ENCODE data around the gene OR2J1. TPM values are rescaled to one million over a fixed set of nuclear protein-coding genes. Genes with fewer than 3 reads are reported as not detected.

Gene OR2J1
- total RNA-seq, 2 donors from 2014 or later: not detected

- no peaks in the 10 kb centered on the region for H3K36me3 ChIP-seq (ENCODE audit: control insufficient read depth, insufficient read depth, low read length)
- no peak overlapping the region for H3K27ac Mint-ChIP-seq
These were observed 38.4 kb downstream of the OR2J1 start for GRCh38 chr6:29137724-29138123.

GRCh38 chr6:29141606-29142005 lies 42.3 kb downstream of the OR2J1 start:
- Mint-ChIP-seq H3K27me3 (ENCODE audit: insufficient read depth) (no peaks in the 10 kb centered on the region), H3K4me1 (no peaks in the 10 kb centered on the region), H3K4me3 (no peak overlapping the region), H3K36me3 (ENCODE audit: low read depth) (no peaks in the 10 kb centered on the region), H3K9me3 (peaks cover 21% of the 10 kb centered on the region), H3K27ac (no peak overlapping the region)
- no peak overlapping the region for H3K27ac ChIP-seq (ENCODE audit: low read depth, low read length)
- peaks cover 21% of the 10 kb centered on the region for H3K9me3 ChIP-seq (ENCODE audit: control insufficient read depth, low read length)
- H3K36me3 ChIP-seq (ENCODE audit: control insufficient read depth, insufficient read depth, low read length): no peaks in the 10 kb centered on the region
- H3K27me3 ChIP-seq (ENCODE audit: control insufficient read depth, insufficient read depth, low read length, poor library complexity, severe bottlenecking): no peaks in the 10 kb centered on the region
- no peaks in the 10 kb centered on the region for H3K4me1 ChIP-seq (ENCODE audit: control insufficient read depth, insufficient read depth, low read length)
- no peak for DNase-seq
- 100% methylated on average over 1 of the region's 1 CpG; no CpG with 5 or more reads in 1 of the 2 experiments for WGBS, 2 experiments (ENCODE audit: insufficient coverage in 1 of 2, insufficient read length in 1 of 2)
- no peak overlapping the region for H3K4me3 ChIP-seq (ENCODE audit: low read length)
- no peak overlapping the region for H3K9ac ChIP-seq (ENCODE audit: extremely low read depth, low read length, poor library complexity, severe bottlenecking)
- no peak for TF ChIP-seq CTCF (conservative IDR thresholded peaks at IDR 0.05)

More at GRCh38 chr6:29137724-29138123, 38.4 kb downstream of the OR2J1 start:
- 93% methylated on average over 4 of the region's 4 CpGs; no CpG with 5 or more reads in 1 of the 2 experiments for WGBS, 2 experiments (ENCODE audit: insufficient coverage in 1 of 2, insufficient read length in 1 of 2)
- Histone ChIP-seq H3K4me3 (ENCODE audit: low read length) (no peak overlapping the region), H3K9ac (ENCODE audit: extremely low read depth, low read length, poor library complexity, severe bottlenecking) (no peak overlapping the region), H3K4me1 (ENCODE audit: control insufficient read depth, insufficient read depth, low read length) (no peaks in the 10 kb centered on the region), H3K27me3 (ENCODE audit: control insufficient read depth, insufficient read depth, low read length, poor library complexity, severe bottlenecking) (no peaks in the 10 kb centered on the region), H3K9me3 (ENCODE audit: control insufficient read depth, low read length) (peaks cover 7% of the 10 kb centered on the region), H3K27ac (ENCODE audit: low read depth, low read length) (no peak overlapping the region)
- peaks cover 7% of the 10 kb centered on the region for H3K9me3 Mint-ChIP-seq
- no peaks in the 10 kb centered on the region for H3K36me3 Mint-ChIP-seq (ENCODE audit: low read depth)
- DNase-seq: no peak
- peaks cover 1% of the 10 kb centered on the region for H3K27me3 Mint-ChIP-seq (ENCODE audit: insufficient read depth)
- no peak overlapping the region for H3K4me3 Mint-ChIP-seq
- TF ChIP-seq CTCF (conservative IDR thresholded peaks at IDR 0.05): no peak
- no peaks in the 10 kb centered on the region for H3K4me1 Mint-ChIP-seq

GRCh38 chr6:29142309-29142708 lies 43.0 kb downstream of the OR2J1 start:
- Histone ChIP-seq H3K9ac (ENCODE audit: extremely low read depth, low read length, poor library complexity, severe bottlenecking) (no peak overlapping the region), H3K4me1 (ENCODE audit: control insufficient read depth, insufficient read depth, low read length) (no peaks in the 10 kb centered on the region), H3K27me3 (ENCODE audit: control insufficient read depth, insufficient read depth, low read length, poor library complexity, severe bottlenecking) (no peaks in the 10 kb centered on the region), H3K36me3 (ENCODE audit: control insufficient read depth, insufficient read depth, low read length) (no peaks in the 10 kb centered on the region), H3K9me3 (ENCODE audit: control insufficient read depth, low read length) (peaks cover 21% of the 10 kb centered on the region), H3K4me3 (ENCODE audit: low read length) (peak overlapping the region; percentile 37), H3K27ac (ENCODE audit: low read depth, low read length) (no peak overlapping the region)
- Mint-ChIP-seq H3K4me3 (no peak overlapping the region), H3K27me3 (ENCODE audit: insufficient read depth) (no peaks in the 10 kb centered on the region), H3K36me3 (ENCODE audit: low read depth) (no peaks in the 10 kb centered on the region), H3K9me3 (peaks cover 21% of the 10 kb centered on the region), H3K27ac (no peak overlapping the region), H3K4me1 (no peaks in the 10 kb centered on the region)
- TF ChIP-seq CTCF (conservative IDR thresholded peaks at IDR 0.05): no peak
- DNase-seq: no peak
